K562 (cell line): Measurements from ENCODE around the gene C6orf58.

ENCODE experiments used
- EP300 ChIP-seq: IDR thresholded peaks from 2 replicates; pipeline ENCODE4 v1.6.1; 2012; ENCODE audit warnings: low read length, improper control_type of control experiment
- POLR2A ChIP-seq: fragments of 450-650 bp; conservative IDR thresholded peaks from 2 replicates; pipeline ENCODE4 v1.6.1; 2016
- PRPF4 ChIP-seq: fragments of 200-400 bp; formaldehyde crosslinking; IDR thresholded peaks from one replicate; pipeline ENCODE4 v1.6.1; 2017; ENCODE audit warnings: low read length, low read depth, mild to moderate bottlenecking; ENCODE audit not compliant: insufficient read depth, poor library complexity, severe bottlenecking
- RBM25 ChIP-seq: fragments of 200-400 bp; formaldehyde crosslinking; IDR thresholded peaks from 2 replicates; pipeline ENCODE4 v1.6.1; 2018; ENCODE audit warnings: low read length, low read depth, moderate library complexity; ENCODE audit not compliant: severe bottlenecking
- SRSF1 ChIP-seq: fragments of 200-400 bp; formaldehyde crosslinking; IDR thresholded peaks from 2 replicates; pipeline ENCODE4 v1.6.1; 2017; ENCODE audit warnings: mild to moderate bottlenecking, low read depth, low read length, moderate library complexity
- ZNF24 ChIP-seq: fragments of 450-650 bp; IDR thresholded peaks from 2 replicates; pipeline ENCODE4 v1.6.1; 2016
- TF ChIP-seq, protein P1 (sequence below), 2 experiments: IDR thresholded peaks; 2 replicates each; pipeline ENCODE4 v1.6.1; 2012; ENCODE audit warnings: improper control_type of control experiment in 2 of 2, low read depth in 2 of 2, low read length in 2 of 2, borderline replicate concordance in 1 of 2
- TF ChIP-seq, protein P2 (sequence below), 3 experiments: IDR thresholded peaks in 2 of 3; conservative IDR thresholded peaks in 1 of 3; 2 replicates each; pipeline ENCODE4 v1.5.1; 2011 to 2012; ENCODE audit warnings: low read length in 3 of 3, mild to moderate bottlenecking in 3 of 3, control low read depth in 2 of 3, improper control_type of control experiment in 1 of 3, inconsistent platforms in 1 of 3, low read depth in 1 of 3, mixed read lengths in 1 of 3, moderate library complexity in 1 of 3; ENCODE audit not compliant: insufficient read depth in 2 of 3
- TF ChIP-seq, protein P3 (sequence below): sonication (generic); formaldehyde crosslinking; IDR thresholded peaks from 2 replicates; pipeline ENCODE4 v1.5.0; 2020; ENCODE audit warnings: missing genetic modification reagents
- TF ChIP-seq, protein P4 (sequence below): fragments of 250-450 bp; sonication (Bioruptor Pico); IDR thresholded peaks from 2 replicates; pipeline ENCODE4 v1.8.0; 2021; ENCODE audit warnings: moderate library complexity, mild to moderate bottlenecking, inconsistent platforms
- TF ChIP-seq, protein P5 (sequence below), 2 experiments: fragments of 450-650 bp in 1 of 2; sonication (generic) in 1 of 2; formaldehyde crosslinking in 1 of 2; IDR thresholded peaks in 1 of 2; conservative IDR thresholded peaks in 1 of 2; 2 replicates each; pipeline versions ENCODE4 v1.6.1 to v1.8.1; 2016 to 2023; ENCODE audit warnings: mild to moderate bottlenecking in 2 of 2, moderate library complexity in 2 of 2, inconsistent platforms in 1 of 2, missing genetic modification reagents in 1 of 2

DNA sequence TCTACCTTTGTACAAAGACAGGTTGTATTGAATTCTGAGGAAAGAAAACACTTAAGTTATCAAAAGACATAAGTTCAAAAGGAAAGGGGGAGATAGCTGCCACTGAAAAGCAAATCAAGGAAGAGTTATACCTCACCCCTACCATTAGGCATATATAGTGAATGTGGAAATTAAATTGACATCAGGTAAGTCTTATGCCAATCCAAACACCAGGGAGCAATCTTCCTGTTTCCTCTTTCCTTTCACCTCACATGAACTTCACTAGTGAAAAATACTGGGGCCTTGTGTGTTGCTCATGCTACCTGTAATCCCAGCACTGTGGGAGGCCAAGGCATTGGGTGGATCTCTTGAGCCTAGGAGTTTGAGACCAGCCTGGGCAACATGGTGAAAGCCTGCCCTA, 10.9 kb upstream of the C6orf58 start:
- TF ChIP-seq, protein P1, sequence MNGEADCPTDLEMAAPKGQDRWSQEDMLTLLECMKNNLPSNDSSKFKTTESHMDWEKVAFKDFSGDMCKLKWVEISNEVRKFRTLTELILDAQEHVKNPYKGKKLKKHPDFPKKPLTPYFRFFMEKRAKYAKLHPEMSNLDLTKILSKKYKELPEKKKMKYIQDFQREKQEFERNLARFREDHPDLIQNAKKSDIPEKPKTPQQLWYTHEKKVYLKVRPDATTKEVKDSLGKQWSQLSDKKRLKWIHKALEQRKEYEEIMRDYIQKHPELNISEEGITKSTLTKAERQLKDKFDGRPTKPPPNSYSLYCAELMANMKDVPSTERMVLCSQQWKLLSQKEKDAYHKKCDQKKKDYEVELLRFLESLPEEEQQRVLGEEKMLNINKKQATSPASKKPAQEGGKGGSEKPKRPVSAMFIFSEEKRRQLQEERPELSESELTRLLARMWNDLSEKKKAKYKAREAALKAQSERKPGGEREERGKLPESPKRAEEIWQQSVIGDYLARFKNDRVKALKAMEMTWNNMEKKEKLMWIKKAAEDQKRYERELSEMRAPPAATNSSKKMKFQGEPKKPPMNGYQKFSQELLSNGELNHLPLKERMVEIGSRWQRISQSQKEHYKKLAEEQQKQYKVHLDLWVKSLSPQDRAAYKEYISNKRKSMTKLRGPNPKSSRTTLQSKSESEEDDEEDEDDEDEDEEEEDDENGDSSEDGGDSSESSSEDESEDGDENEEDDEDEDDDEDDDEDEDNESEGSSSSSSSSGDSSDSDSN (IDR thresholded peaks at IDR 0.05; ENCODE audit: borderline replicate concordance in 1 of 2, low read depth in 2 of 2, low read length in 2 of 2), result no peak
- TF ChIP-seq EP300 (no peak), RBM25 (no peak), SRSF1 (no peak), ZNF24 (no peak), PRPF4 (no peak), POLR2A (no peak)
- TF ChIP-seq, protein P2, sequence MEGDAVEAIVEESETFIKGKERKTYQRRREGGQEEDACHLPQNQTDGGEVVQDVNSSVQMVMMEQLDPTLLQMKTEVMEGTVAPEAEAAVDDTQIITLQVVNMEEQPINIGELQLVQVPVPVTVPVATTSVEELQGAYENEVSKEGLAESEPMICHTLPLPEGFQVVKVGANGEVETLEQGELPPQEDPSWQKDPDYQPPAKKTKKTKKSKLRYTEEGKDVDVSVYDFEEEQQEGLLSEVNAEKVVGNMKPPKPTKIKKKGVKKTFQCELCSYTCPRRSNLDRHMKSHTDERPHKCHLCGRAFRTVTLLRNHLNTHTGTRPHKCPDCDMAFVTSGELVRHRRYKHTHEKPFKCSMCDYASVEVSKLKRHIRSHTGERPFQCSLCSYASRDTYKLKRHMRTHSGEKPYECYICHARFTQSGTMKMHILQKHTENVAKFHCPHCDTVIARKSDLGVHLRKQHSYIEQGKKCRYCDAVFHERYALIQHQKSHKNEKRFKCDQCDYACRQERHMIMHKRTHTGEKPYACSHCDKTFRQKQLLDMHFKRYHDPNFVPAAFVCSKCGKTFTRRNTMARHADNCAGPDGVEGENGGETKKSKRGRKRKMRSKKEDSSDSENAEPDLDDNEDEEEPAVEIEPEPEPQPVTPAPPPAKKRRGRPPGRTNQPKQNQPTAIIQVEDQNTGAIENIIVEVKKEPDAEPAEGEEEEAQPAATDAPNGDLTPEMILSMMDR (IDR thresholded peaks at IDR 0.05 in 2 of 3, conservative IDR thresholded peaks at IDR 0.05 in 1 of 3; ENCODE audit: insufficient read depth in 2 of 3, low read depth in 1 of 3, low read length in 3 of 3), result no peak
- TF ChIP-seq, protein P3, sequence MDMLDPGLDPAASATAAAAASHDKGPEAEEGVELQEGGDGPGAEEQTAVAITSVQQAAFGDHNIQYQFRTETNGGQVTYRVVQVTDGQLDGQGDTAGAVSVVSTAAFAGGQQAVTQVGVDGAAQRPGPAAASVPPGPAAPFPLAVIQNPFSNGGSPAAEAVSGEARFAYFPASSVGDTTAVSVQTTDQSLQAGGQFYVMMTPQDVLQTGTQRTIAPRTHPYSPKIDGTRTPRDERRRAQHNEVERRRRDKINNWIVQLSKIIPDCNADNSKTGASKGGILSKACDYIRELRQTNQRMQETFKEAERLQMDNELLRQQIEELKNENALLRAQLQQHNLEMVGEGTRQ (CRISPR knock-in tag), result no peak
- TF ChIP-seq, protein P4, sequence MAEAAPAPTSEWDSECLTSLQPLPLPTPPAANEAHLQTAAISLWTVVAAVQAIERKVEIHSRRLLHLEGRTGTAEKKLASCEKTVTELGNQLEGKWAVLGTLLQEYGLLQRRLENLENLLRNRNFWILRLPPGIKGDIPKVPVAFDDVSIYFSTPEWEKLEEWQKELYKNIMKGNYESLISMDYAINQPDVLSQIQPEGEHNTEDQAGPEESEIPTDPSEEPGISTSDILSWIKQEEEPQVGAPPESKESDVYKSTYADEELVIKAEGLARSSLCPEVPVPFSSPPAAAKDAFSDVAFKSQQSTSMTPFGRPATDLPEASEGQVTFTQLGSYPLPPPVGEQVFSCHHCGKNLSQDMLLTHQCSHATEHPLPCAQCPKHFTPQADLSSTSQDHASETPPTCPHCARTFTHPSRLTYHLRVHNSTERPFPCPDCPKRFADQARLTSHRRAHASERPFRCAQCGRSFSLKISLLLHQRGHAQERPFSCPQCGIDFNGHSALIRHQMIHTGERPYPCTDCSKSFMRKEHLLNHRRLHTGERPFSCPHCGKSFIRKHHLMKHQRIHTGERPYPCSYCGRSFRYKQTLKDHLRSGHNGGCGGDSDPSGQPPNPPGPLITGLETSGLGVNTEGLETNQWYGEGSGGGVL (CRISPR knock-in tag), result no peak
- TF ChIP-seq, protein P5, sequence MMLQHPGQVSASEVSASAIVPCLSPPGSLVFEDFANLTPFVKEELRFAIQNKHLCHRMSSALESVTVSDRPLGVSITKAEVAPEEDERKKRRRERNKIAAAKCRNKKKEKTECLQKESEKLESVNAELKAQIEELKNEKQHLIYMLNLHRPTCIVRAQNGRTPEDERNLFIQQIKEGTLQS (IDR thresholded peaks at IDR 0.05), result no peak
- TF ChIP-seq, protein P5 (CRISPR knock-in tag; conservative IDR thresholded peaks at IDR 0.05), result no peak
